GM04503 (cell line): ENCODE data around the gene COL4A3.

Experiments
- DNase-seq: peaks from one replicate; pipeline ENCODE4 v3.0.0-alpha.2; 2012; ENCODE audit warnings: low read depth

Gene COL4A3

DNA sequence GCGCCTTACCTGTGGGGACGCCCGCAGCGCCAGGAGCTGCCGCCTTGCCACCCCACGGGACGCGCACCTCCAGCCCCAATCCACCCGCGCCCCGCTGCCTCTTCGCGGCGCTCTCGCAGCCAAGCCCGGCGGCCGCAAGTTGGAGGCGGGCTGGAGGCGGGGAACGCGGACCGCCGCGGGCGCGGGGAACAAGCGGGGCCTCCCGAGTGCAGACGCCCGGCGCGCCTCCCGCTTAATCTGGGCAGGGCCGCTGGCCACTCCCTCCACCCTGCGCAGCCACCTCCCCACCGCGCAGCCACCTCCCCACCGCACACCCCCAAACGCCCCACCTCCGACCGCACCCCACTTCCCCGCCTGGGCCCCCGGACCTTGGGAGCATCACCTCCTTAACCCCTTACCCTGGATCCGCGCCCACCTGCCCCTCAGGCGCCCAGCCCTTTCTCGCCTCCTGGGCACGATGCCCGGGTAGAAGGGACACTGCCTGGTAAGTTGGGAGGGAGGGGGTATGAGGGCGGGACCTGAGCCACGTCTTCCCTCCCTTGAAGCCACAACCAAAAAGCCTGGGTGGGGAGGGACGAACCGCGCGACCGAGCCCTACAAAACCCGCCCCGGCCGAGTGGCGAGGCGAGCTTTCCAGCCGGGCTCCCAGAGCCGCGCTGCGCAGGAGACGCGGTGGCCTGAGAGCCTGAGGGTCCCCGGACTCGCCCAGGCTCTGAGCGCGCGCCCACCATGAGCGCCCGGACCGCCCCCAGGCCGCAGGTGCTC is at the start of gene COL4A3, which contains the start of gene COL4A4:
TSS of gene COL4A3 (plus strand) at position 627 of the 765 bp plus-strand sequence. CDS start at position 730, 103 bp downstream.
TSS of gene COL4A4 (minus strand) at position 208 of the 765 bp plus-strand sequence. CDS start 16,722 bp downstream, outside the sequence.
- no peak for DNase-seq

DNA sequence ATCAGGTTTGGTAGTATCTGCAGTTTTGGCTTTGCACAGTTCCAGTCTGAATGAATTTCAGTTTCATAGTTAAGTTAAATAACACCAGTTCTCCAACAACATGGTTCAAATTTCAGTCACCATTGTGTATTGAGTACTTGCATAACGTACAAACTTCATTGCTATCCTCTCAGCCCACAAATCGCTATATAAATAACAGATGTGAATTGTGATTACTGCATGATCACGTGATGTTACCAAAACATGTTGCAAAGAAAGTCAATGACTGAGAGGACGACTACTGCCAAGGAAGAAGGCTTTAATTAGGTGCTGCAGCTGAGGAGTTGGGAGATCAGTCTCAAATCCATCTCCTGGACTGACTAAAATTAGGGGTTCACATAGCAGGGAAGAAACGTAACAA is 48.7 kb upstream of the COL4A3 start:
- no peak for DNase-seq

DNA sequence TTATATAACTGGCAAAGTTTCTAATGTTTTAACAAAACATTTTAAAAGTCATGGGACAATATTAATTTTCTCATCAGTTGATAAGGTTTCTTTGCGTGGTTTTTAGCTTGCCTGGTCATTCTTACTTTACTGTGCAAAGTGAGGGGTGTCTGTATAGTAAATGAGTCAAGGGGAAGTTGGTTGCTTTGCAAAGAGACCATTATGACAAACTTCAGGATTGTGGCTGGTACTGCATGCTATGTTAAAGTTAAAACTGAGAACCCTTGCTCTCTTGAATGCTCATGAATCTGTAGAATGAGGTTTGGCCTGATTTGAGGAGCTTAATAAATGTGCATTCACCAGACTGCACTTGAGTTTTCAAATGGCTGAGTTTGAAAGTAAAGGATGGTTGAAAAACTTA is 47.4 kb upstream of the COL4A3 start:
- DNase-seq: no peak

DNA sequence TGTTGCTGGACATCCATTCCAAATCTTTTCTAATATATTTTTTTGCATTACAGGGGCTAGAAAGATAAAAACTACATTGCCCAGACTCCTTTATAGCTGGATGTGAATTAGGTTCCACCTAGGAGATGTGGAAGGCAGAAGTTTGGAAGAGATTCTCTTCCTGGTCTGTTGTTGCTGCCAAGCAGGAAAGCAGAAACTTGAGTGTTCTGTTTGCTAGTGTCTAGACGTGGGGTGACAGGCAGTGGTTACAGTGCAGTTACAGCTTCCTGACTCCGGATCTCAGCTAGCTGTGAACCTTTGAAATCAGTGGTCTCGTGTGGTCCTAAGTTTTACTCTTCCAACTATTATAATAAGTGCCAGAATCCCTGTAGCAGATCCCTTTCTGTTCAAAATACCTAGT is 46.6 kb upstream of the COL4A3 start:
- DNase-seq: no peak

DNA sequence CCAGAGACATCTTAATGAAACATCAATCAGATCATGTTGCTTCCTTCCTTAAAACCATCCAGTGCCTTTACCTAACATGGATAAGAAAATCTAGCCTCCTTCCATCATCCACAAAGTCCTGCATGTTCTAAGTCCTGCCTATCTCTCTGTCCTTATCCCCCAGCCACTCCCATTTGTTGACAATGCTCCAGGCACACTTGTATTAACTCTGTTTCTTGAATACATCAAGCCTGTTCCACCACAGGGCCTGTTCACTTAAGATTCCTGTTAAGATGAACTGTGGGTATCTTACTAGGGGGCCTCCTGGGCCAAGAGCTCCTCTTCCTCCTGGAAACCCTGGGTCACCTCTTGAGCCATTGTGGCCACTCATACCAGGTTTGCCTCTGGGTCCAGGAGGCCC is 46.1 kb upstream of the COL4A3 start:
- no peak for DNase-seq

DNA sequence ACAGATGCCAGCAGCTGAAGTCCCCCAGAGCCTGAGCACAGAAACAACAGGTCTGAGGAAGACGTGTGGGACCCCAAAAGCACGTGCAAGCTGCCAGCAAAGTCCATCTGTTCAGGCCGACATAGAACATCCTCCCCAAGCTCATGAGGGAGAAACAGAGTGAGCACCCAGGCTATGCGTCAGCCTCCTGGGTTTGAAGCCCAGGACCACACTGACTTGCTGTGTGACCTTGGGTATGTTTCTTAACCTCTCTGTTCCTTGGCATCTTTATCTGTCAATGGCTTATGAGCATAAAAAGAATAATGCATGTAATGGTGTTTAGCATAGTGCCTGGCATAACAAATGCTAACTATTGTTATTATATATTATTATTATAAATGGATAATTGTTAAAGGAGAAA is 40.7 kb upstream of the COL4A3 start:
- no peak for DNase-seq

DNA sequence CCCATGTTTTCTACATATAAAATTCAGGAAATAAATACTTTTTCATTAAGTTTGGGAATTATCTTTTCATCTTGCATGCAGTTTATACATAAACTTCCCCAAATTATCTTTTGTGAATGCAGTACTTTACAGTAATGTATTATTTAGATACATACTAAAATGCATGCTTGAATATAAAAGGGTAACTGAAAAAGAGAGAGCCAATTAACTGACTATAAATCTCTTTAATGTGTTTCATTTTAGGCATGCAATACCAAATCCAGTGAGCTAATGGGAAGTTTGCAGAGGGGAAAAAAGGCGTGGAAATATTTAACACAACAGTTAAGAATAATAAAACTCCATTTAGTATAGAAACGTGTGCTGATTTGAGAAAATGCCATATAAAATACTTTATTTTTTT is 39.6 kb upstream of the COL4A3 start:
- DNase-seq: no peak

DNA sequence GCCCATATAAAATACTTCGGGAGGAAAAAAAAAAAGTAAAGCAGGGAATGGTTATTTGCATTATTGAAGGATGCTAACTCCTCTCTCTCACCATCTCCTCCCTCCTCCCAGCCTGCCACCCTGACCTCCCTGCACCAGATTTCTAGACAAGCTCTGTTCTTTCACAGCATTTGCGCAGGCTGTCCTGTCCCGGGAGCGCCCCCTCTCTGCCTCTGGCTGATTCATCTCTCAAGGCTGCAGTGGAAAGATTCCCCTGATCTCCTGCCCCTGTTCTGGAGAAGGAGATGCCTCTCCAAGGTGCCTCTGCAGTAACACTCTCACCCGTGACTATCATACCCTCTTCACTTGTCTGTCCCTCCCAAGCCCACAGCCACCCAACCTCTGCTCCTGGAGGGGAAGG is 38.9 kb upstream of the COL4A3 start:
- DNase-seq: no peak

DNA sequence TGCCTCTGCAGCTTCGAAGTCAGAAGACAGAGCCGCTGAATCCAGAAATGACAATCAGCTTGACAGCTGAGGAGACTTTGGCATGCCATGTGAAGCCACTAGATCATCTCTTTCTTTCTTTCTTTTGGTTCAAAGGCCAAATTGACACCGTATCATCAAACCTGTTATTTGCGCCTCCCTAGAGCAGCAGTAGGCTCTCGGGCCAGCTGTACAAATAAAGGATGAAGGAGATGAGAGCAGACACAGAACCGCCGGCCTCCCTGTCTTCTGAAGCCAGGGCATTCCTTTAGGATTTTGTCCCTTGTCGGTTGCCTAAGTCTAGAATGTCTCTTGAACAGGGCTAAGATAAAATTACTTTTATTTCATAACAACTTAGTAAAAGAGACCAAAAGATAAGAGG is 37.2 kb upstream of the COL4A3 start:
- DNase-seq: no peak

DNA sequence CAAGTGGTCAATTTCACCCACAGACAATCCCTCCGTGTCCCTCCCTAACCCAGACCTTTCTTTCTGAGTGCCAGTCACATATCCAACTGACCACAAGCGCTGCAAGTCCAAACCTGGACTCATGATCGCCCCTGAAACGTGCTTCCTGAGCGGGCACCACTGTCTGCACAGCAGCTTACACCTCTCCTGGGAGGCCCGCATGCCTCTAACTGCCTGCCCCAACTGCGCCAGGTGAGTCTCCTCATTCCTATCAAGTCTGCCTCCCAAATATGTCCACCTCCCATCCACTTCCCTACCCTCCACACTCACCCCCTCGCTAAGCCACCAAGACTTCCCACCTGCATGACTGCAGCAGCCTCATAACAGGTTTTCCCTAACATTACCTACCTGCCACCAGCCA is 33.8 kb upstream of the COL4A3 start:
- no peak for DNase-seq

DNA sequence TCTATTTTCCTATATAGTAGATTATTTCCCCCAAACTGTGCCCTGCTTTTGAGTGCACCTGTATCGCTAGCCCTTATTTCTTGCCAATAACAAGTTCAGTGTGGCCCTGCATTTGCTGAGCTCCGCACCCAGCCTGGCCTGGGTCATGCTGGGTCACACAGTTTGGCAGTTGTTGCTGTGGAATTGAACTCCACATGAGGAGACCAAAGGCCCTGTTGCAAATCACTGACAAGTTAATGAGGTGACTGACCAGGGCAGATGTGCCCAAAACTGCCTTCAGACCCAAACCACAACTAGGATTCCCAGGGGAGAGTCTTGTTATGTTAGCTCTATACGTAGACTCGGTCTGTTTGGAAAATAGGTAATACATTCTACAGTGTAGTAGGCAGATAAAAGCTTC is 31.4 kb upstream of the COL4A3 start:
- no peak for DNase-seq

DNA sequence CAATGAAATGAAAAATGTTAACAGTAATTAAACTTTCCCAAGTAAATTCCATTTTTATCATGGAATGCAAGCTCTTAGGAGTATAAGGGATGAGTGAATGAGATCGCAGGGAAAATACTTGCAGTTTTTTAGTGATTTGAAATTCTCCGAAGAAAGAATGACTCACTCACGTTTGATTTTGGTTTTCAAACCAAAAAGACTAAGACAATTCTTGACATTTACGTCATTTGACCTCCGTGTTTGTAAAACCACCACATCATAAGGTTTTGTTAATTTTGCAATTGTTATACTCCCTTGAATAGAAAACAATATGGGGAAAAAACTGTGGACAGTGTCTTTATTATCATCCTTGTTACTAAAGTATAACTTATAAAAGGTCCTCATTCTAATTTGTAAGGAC is 29.8 kb upstream of the COL4A3 start:
- no peak for DNase-seq

DNA sequence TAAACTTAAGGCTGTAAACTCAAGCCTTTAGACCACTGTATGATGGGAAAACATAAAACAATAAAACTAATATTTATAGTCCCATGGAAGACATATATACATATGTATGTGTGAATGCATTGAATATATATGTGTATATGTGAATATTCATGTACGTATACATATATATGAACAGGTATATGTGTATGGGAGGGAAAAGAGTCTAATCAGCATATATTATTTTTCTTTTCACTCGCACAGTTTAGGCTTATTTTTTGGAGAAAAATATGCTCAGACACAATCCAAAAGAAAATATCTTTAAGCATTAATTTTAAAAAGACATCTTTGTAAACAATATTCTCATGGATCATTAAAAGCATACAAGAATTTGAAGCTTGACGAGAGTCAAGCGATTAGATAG is 23.1 kb upstream of the COL4A3 start:
- no peak for DNase-seq

DNA sequence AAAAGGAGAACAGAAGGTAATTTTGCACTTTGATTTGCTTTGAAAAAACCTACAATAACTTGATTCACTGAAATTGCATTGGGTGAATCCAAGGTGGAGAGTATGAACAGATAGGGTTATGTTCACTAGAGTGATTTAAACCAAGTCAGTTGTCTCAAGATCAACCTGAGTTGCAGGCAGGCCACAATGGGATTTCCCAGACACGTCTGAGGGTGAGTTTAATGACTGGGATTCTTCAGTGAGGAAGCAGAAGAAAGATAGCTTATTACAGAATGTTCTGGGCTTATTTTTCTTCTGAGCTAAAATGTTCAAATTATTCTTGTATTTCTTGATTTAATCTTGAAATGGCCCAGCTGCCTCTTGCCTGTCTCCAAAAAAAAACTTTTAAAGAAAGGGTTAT is 20.5 kb upstream of the COL4A3 start:
- DNase-seq: no peak

DNA sequence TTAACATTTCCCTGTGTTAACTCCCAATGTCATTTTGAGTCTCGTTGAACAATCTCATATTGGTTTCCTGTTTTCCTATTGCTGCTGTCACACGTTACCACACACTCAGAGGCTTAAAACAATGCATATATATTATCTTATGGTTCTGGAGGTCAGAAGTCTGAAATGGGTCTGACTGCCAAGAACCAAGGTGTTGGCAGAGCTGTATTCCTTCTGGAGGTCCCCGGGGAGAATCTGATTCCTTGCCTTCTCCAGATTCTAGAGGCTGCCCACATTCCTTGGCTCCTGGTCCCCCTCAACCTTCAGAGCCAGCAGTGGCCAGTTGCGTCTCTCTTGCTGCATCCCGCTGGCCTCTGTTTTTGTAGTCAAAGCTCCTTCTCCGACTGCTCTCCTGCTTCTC is 18.0 kb upstream of the COL4A3 start:
- DNase-seq: no peak

DNA sequence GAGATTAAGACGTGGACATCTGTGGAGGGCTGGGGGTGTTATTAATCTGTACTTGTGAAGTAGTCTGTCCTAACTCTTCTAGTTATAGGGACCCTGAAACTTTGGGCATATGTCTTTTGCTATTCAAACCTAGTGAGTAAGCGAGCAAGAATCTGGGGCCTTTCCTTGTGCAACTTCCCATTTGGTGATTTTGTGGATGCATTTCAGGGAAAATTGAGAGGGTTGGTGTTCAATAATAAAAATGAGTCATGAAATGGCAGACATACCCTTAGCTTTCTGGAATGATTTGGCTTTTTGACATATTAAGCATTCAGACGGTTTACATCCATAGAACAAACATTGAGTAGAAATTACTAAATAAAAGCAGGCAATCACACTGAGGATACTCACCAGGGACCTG is 17.4 kb upstream of the COL4A3 start:
- no peak for DNase-seq

DNA sequence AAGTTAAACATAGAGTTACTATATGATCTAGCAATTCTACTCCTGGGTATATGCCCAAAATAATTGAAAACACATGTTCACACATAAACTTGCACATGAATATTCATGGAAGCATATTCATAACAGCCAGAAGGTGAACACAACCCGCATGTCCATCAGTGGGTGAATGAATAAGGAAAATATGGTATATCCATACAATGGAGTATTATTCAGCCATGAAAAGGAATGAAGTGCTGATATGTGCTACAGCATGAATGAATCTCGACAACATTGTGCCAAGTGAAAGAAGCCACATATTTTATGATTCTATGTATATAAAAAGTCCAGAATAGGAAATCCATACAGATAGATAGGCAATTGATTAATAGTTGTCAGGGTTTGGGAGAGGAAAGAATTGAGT is 16.3 kb upstream of the COL4A3 start:
- DNase-seq: no peak

DNA sequence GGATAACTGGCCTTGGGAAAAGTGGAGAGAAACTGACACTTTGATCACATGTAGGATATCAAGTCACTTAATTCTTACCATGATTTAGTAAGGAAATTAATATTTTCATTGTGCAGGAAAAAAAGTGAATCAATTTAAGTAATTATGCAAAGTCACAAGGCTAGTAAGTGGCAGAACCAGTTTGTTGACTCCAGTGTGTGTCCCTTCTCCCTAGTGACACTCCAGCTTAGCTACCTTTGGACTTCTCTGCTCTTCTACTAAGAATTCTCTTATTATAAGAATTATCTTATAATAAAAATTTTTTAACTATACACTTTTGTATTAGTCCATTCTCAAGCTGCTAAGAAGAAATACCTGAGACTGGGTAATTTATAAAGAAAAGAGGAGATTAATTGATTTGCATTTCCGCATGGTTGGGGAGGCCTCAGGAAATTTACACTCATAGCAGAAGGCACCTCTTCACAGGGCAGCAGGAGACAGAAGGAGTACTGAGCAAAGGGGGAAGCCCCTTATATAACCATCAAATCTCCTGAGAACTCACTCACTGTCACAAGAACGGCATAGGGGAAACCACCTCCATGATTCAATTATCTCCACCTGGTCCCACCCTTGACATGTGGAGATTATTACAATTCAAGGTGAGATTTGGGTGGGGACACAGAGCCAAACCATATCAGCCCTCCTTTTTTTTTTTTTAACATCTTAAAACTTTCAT is 14.0 kb upstream of the COL4A3 start:
- no peak for DNase-seq

DNA sequence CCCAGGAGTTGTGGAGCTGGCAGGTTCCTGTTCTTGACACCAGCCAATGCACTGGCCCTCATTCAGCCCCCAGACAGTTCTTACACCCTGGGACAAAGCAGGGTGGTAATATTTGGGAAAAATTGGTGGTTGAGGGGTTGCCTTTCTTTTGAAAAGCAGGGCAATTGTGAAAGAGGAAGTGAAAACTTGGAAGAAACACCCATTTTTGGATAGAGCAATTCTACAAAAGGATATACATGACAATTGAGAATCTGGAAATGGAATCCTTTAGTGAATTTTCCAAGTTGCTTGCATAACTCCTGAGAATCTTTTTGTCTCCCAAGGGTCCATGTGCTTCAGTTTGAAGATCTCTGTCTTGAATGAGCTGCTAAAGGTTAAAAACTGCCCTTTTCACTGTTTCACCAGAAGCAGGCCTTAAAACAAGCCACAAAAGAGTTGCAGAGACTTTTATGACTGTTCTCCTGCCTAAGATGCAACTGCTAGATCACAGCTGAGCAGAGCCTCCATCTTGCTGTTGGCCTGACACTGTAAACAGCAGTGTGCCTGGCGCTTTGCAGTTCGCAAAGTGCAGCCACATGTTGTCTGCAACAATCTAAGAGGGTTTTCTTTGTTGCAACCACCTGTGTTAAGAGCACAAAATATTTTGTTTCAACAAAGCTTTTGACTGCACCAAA is 12.2 kb upstream of the COL4A3 start:
- DNase-seq: no peak

DNA sequence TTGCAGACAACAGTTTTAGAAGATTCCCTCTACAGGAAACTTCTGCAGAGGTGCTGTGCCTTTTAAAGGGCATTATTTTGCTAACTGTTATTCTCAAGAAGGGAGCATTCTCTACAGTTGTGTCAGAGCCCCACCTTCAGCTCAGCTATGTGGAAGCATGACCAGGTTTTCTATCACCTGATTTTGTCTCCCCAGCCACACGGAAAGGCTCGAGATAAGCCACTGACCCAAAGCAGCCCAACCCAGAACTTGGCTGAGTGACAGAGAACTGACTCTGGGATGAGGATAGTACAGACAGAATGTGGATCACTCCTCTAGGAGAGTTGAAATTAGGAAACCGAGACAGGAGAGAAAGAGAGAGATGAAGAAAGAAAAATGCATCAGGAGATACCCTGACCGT is 11.1 kb upstream of the COL4A3 start:
- no peak for DNase-seq

DNA sequence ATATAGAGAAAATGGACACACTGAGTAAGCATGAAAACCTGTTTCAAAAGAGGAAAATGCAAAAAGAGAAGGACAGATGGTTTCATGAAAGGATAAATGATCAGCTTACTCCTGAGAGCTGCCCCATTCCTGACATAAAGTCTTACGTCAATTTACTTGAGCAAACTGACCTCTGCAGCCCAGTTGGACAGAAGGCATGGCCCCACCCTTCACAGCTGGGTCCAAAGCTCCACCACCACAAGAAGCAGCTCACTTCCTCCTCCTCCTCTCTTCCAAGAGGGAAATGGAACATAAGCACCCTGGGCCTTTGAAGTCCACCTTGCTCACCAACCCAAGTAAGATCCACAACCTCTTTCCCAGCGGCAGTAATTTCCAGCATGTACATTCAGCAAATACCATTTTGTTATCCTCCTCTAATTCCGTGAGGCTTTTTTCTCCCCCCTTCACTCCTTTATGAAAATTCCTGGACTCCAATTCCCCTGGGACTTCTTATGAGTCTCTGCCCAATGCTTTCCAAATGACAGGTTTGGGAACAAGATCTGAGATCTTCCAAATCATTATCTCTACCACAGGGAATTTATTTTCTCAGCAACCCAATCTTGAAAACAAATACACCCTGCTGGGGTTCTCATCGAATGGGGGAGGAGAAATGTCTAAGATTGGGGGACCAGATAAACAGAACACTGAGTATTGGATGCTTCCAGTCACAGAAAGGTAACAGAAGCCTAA is 10.5 kb upstream of the COL4A3 start:
- DNase-seq: no peak

DNA sequence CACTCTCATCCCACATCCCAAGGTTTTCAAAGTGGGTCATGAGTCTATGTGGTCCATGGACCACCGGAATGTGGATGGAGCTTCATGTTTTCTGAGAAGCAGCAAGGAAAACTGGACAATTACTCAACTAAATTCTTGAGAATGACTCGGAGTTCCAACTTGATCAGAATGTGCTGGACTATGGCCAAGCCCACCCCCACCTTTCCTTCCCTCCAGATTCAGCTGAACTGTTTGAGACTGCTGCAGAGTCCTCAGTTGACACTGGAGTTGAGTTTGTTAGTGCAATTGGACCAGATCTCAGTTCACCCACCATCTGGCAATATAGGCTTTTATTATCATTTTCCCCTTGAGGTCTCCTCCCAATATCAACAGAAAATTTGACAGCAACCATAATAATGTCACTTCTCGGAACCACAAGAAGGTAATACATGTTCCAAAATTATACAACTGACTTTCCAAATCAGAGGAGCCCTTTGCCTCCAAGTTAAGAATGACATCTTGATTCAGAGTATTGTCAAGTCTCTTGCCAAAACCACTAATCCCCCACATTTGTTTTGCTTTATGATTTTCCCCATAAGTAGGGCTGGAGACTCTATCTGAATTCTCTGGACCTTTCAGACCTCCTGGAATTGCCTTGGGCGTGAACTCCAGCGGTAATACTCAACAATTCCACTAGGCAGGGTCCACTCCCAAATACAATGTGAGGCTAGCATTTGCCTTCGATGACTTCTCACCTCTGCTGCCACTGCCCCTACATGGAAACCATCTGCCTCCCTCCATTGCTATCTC is 9.2 kb upstream of the COL4A3 start:
- no peak for DNase-seq
